Fibroblast of skin of scalp (primary cell): ENCODE data around the gene ITGAE.

Experiments
- DNase-seq: peaks from one replicate; pipeline ENCODE4 v3.0.0-alpha.2; 2013

Gene ITGAE

GRCh38 chr17:3689262-3690093, 111.5 kb downstream of the ITGAE start:
- DNase-seq, result no peak

DNA sequence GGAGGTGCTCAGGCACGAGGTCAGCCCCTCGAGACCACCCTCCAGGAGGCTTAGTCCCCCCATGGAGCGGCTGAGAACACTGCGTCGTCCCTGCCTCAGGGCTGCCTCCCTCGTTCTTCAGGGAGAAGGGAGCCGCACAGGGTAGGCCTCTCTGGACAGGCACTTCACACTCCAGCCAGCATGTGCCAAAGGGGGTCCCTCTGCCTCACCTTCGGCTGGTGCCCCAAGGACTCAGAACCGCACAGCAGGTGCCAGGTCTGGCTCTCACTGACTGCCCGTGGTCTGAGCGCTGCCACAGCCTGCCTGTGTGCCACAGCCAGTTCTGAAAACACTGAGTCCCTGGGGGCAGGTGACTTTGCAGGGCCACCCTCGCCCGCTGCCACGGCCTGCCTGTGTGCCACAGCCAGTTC, 112.1 kb downstream of the ITGAE start:
- no peak for DNase-seq

GRCh38 chr17:3688027-3688553, 112.9 kb downstream of the ITGAE start:
- DNase-seq, result peak; percentile 3

- DNase-seq, result no peak
These were observed 115.8 kb downstream of the ITGAE start for GRCh38 chr17:3685174-3685573.

GRCh38 chr17:3683054-3683511, 117.9 kb downstream of the ITGAE start:
- DNase-seq, result peak; percentile 20

- no peak for DNase-seq
These were observed 119.0 kb downstream of the ITGAE start for GRCh38 chr17:3682033-3682432.

- DNase-seq, result no peak
These were observed 119.4 kb downstream of the ITGAE start for GRCh38 chr17:3681565-3681964.

DNA sequence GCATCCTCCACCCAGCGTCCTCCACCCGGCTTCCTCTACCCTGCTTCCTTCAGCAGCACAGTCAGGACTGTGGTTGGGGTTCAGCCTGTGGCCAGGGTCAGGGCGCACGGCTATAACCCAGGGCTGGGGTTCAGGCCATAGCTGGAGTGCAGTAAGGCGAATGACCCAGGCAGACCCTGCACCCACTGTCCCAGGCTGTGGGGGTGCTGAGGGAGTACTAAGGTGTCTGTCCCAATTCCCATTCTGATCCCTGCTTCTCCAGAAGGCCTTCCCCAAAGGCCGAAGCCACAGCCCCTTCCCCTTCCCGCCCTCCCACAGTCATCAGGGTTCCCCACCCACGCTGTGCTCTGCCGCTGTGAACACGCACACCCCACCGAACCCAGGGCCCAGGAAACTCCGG, 119.9 kb downstream of the ITGAE start:
- no peak for DNase-seq

GRCh38 chr17:3679531-3680126, 121.4 kb downstream of the ITGAE start:
- DNase-seq, result no peak

DNA sequence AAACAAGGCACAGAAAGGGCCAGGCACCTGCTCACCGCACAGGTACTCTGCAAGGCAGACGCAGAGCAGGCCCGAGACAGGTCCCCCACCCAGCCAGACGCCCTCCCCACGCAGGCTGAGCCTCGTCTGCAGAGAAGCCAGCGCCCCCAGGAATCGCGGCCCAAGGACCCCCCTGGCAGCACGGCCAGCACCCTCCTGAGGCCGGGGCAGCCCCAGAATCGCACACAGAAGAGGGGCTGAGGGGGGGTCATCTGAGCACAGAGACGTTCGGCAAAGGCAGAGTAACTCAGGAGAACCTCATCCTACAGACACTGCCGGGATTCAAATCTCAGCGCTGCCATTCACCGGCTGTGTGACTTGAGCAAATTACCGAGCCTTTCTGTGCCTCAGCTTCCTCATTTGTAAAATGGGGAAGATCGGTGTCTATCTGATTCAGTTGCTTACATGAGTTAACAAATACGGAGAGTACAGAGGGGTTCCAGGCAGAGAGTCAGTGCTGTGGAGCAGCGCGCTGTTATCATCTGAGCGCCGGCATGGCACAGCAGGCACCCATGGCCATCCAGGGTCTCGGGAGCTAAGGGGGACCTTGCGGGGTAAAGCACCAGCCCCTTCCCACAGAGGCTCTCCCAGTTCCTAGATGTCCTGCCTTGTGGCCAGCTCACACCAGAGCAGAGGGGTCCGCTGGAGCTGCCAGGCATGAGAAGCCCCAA, 122.0 kb downstream of the ITGAE start:
- no peak for DNase-seq

- no peak for DNase-seq
These were observed 122.7 kb downstream of the ITGAE start for GRCh38 chr17:3678095-3678820.

DNA sequence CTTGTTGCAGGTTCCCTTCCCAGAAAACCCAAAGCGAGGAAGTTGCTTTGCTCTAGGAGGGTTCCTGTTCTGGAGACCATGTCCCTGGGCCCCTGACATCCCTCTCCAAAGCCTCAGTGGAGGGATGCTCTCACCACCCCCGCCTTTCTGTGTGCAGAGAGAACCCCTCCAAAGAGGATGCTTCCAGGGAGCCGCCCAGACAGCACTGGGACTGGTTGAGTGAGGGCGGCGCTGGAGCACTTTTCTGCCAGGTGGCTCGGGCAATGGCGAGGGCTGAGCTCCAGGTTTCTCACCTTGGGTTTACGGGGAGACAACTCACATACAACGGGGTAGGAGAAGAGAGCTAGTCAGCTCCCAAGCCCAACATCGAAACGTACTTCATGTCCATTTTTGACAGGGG, 125.1 kb downstream of the ITGAE start:
- DNase-seq, result no peak

- no peak for DNase-seq
These were observed 128.4 kb downstream of the ITGAE start for GRCh38 chr17:3672571-3672970.

DNA sequence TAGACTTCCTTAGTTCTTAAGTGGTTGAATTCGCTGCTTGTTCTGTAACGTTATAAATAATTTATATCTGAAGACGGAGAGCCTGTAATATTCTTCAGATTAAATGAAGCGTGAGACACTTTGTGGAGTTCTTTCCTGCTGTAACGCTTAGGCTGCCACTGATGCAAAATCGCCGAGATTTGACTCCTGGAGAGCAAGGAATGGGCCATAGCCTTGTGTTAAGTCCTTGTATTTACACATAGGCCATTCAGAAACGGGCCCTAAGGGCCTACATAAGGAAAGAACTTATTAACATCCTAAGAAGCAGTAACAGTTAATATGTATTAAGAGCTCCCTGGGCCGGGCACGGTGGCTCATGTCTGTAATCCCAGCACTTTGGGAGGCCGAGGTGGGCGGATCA, 131.4 kb downstream of the ITGAE start:
- DNase-seq, result no peak

DNA sequence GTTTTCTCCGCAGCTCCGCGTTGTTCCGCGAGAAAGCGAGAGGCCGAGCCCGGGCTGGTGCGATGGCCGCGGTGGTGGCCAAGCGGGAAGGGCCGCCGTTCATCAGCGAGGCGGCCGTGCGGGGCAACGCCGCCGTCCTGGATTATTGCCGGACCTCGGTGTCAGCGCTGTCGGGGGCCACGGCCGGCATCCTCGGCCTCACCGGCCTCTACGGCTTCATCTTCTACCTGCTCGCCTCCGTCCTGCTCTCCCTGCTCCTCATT, 132.0 kb downstream of the ITGAE start:
- DNase-seq, result no peak

GRCh38 chr17:3668279-3669084, 132.5 kb downstream of the ITGAE start, which contains the start of the genes EMC6 and TAX1BP3:
EMC6 (plus strand) TSS chr17:3668812; CDS start chr17:3669147, 335 bp downstream.
TAX1BP3 (minus strand) TSS chr17:3668578; CDS start chr17:3668526, 52 bp downstream.
- DNase-seq, result peak; percentile 98

DNA sequence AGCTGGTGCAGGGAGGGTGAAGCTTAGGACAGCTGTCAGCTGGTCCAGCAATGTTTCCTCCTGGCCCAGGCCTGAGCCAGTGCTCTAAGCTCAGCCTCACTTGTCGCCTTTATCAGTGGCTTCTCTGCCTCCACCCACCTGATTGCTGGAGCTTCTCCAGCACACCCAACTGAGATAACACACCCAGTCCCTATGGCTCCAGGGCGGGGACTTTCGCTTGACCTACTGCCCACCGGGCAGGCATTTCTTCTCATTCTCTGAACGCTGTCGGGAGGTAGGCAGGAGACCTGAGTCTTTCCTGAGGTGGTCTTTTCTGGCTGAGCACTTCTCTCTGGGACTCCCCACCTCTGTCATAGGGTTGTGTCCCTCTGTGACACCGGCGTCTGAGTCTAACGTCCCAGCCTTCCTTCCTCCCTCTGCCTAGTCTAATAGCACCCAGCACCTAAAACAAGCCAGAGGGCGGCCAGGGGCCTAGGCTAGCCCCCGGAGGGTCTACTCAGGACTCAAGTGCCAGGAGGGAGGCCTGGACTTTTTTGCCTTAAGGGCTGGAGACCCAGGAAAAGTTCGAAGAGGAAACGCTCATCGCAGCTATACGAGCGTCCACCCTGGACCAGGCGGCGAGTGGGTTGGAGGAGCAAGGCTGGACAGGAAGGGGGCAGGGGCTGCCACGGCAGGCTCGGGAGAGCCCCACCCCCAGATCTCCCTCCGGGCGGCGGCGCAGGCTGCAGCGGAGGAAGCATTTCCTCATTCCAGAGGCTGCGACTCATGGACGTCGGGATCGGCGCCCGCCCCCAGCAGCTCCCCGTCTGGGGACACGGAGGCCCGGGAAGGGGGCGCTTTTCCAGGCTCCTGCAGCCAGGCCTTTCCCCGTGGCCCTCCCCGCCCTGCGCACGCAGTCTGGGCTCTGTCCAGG, 133.4 kb downstream of the ITGAE start:
- peak; percentile 95 for DNase-seq

GRCh38 chr17:3666516-3666915, 134.5 kb downstream of the ITGAE start:
- DNase-seq, result no peak

- no peak for DNase-seq
These were observed 135.2 kb downstream of the ITGAE start for GRCh38 chr17:3665834-3666233.
